Measurements from ENCODE around the gene TTC9B.

DNA sequence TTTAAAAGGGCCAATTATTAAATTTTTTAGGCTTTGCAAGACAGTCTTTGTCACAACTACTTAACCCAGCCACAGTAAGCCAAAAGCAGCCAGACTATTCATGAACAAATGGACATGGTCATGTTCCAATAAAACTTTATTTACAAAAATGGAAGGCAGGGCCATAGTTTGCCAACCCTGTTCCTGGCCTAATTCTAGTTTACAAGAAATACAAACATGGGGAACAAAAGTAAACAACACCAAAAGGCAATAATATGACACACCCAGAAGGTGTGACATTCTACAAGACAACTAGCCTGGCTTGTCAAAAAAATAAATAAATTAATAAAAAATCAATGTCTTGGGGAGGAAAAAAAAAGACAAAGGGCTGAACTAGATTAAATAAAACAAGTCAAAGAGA lies 33.1 kb upstream of the TTC9B start:
- TF ChIP-seq POLR2A (IDR thresholded peaks at IDR 0.05; ENCODE audit: low read depth): no peak
- TF ChIP-seq, protein P1, sequence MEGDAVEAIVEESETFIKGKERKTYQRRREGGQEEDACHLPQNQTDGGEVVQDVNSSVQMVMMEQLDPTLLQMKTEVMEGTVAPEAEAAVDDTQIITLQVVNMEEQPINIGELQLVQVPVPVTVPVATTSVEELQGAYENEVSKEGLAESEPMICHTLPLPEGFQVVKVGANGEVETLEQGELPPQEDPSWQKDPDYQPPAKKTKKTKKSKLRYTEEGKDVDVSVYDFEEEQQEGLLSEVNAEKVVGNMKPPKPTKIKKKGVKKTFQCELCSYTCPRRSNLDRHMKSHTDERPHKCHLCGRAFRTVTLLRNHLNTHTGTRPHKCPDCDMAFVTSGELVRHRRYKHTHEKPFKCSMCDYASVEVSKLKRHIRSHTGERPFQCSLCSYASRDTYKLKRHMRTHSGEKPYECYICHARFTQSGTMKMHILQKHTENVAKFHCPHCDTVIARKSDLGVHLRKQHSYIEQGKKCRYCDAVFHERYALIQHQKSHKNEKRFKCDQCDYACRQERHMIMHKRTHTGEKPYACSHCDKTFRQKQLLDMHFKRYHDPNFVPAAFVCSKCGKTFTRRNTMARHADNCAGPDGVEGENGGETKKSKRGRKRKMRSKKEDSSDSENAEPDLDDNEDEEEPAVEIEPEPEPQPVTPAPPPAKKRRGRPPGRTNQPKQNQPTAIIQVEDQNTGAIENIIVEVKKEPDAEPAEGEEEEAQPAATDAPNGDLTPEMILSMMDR (IDR thresholded peaks at IDR 0.05): no peak
- no peak for TF ChIP-seq POLR2AphosphoS5 (IDR thresholded peaks at IDR 0.05)
- no peak for TF ChIP-seq EP300 (IDR thresholded peaks at IDR 0.05)
